ENCODE data around the gene NDUFAB1.

DNA sequence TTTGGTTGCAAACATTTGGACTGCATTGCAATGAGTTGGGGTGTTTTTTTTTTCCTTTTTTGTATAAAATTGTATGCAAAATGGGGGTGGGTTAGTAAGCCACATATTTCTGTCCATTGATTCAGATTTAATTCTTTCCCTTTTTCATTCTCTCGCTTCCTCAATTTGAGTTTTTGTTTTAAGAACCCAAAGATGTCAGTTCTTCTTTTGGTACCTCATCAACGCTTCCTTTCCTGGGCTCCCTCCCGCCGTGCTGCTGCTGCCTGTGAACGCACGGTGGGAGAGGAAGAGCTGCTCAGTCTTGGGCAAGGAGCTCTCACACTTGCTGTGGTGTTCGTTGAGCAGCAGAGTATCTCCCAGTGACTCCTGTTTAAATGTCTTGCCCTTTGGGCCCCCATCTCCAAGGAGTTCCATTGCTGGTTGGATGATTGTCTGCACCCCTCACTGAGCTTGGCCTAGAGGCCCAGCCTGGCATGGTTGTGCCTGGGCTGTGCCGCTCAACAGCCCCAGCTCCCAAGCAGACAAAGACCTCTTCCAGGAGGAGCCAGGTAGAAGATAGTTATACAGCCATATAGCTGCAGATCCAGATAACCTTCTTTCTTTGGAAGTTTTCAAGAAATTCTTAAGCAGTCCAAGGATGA is 25.0 kb downstream of the NDUFAB1 start:
- TF ChIP-seq, protein P1, sequence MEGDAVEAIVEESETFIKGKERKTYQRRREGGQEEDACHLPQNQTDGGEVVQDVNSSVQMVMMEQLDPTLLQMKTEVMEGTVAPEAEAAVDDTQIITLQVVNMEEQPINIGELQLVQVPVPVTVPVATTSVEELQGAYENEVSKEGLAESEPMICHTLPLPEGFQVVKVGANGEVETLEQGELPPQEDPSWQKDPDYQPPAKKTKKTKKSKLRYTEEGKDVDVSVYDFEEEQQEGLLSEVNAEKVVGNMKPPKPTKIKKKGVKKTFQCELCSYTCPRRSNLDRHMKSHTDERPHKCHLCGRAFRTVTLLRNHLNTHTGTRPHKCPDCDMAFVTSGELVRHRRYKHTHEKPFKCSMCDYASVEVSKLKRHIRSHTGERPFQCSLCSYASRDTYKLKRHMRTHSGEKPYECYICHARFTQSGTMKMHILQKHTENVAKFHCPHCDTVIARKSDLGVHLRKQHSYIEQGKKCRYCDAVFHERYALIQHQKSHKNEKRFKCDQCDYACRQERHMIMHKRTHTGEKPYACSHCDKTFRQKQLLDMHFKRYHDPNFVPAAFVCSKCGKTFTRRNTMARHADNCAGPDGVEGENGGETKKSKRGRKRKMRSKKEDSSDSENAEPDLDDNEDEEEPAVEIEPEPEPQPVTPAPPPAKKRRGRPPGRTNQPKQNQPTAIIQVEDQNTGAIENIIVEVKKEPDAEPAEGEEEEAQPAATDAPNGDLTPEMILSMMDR (IDR thresholded peaks at IDR 0.05; ENCODE audit: poor library complexity), result no peak
- no peak for TF ChIP-seq EZH2 (IDR thresholded peaks at IDR 0.05; ENCODE audit: borderline replicate concordance)
- no peak for TF ChIP-seq EZH2phosphoT487 (IDR thresholded peaks at IDR 0.05; ENCODE audit: low read depth, severe bottlenecking, unreplicated experiment)

All from hepatocyte (in vitro differentiated cells).